ENCODE measurements around the gene LRRIQ1.

Gene LRRIQ1

GRCh38 chr12:85280984-85281630, 245.0 kb downstream of the LRRIQ1 start:
- H3K27ac ChIP-seq (ENCODE audit: low read length) = no peak overlapping the region
- no peaks in the 10 kb centered on the region for H3K36me3 ChIP-seq (replicated peaks; ENCODE audit: low read depth, low read length)
- H3K4me2 ChIP-seq (ENCODE audit: low read length) = no peak overlapping the region
- H3K9me3 ChIP-seq (ENCODE audit: insufficient read depth, low read length) = no peaks in the 10 kb centered on the region
- H3K9ac ChIP-seq (ENCODE audit: low read length) = no peak overlapping the region
- no peak overlapping the region for H2AFZ ChIP-seq (ENCODE audit: low read depth, low read length)
- H3K4me1 ChIP-seq (ENCODE audit: low read length) = no peaks in the 10 kb centered on the region
- H3K4me3 ChIP-seq (ENCODE audit: low read length) = no peak overlapping the region
- no peaks in the 10 kb centered on the region for H3K79me2 ChIP-seq (ENCODE audit: low read length)
- no peaks in the 10 kb centered on the region for H3K27me3 ChIP-seq (ENCODE audit: low read depth, low read length)
- H4K20me1 ChIP-seq (ENCODE audit: insufficient read depth, low read length) = no peaks in the 10 kb centered on the region
- TF ChIP-seq CTCF (IDR thresholded peaks at IDR 0.05; ENCODE audit: low read depth, low read length) = no peak
- TF ChIP-seq EZH2phosphoT487 (IDR thresholded peaks at IDR 0.05; ENCODE audit: low read depth) = no peak

GRCh38 chr12:85281636-85282312, 245.6 kb downstream of the LRRIQ1 start:
- H3K4me2 ChIP-seq (ENCODE audit: low read length) = no peak overlapping the region
- H3K9me3 ChIP-seq (ENCODE audit: insufficient read depth, low read length) = no peaks in the 10 kb centered on the region
- no peak overlapping the region for H3K9ac ChIP-seq (ENCODE audit: low read length)
- H3K4me1 ChIP-seq (ENCODE audit: low read length) = no peaks in the 10 kb centered on the region
- H3K27me3 ChIP-seq (ENCODE audit: low read depth, low read length) = no peaks in the 10 kb centered on the region
- TF ChIP-seq CTCF (IDR thresholded peaks at IDR 0.05; ENCODE audit: low read depth, low read length) = no peak
- no peak for TF ChIP-seq EZH2phosphoT487 (IDR thresholded peaks at IDR 0.05; ENCODE audit: low read depth)
- H3K27ac ChIP-seq (ENCODE audit: low read length) = no peak overlapping the region
- H3K79me2 ChIP-seq (ENCODE audit: low read length) = no peaks in the 10 kb centered on the region
- no peaks in the 10 kb centered on the region for H4K20me1 ChIP-seq (ENCODE audit: insufficient read depth, low read length)
- no peak overlapping the region for H2AFZ ChIP-seq (ENCODE audit: low read depth, low read length)
- no peak overlapping the region for H3K4me3 ChIP-seq (ENCODE audit: low read length)
- no peaks in the 10 kb centered on the region for H3K36me3 ChIP-seq (replicated peaks; ENCODE audit: low read depth, low read length)

- no peaks in the 10 kb centered on the region for H3K4me1 ChIP-seq (ENCODE audit: low read length)
- H3K9me3 ChIP-seq (ENCODE audit: insufficient read depth, low read length) = no peaks in the 10 kb centered on the region
- no peak overlapping the region for H2AFZ ChIP-seq (ENCODE audit: low read depth, low read length)
- no peak overlapping the region for H3K27ac ChIP-seq (ENCODE audit: low read length)
- no peak for TF ChIP-seq CTCF (IDR thresholded peaks at IDR 0.05; ENCODE audit: low read depth, low read length)
- TF ChIP-seq EZH2phosphoT487 (IDR thresholded peaks at IDR 0.05; ENCODE audit: low read depth) = no peak
- H3K4me3 ChIP-seq (ENCODE audit: low read length) = no peak overlapping the region
- no peaks in the 10 kb centered on the region for H3K36me3 ChIP-seq (replicated peaks; ENCODE audit: low read depth, low read length)
- no peaks in the 10 kb centered on the region for H3K27me3 ChIP-seq (ENCODE audit: low read depth, low read length)
- H3K4me2 ChIP-seq (ENCODE audit: low read length) = no peak overlapping the region
- no peaks in the 10 kb centered on the region for H4K20me1 ChIP-seq (ENCODE audit: insufficient read depth, low read length)
- H3K9ac ChIP-seq (ENCODE audit: low read length) = no peak overlapping the region
- no peaks in the 10 kb centered on the region for H3K79me2 ChIP-seq (ENCODE audit: low read length)
Measured at GRCh38 chr12:85283560-85283959, 247.4 kb downstream of the LRRIQ1 start.
